ENCODE results near the gene OTOP3.

OTOP3 gene

DNA sequence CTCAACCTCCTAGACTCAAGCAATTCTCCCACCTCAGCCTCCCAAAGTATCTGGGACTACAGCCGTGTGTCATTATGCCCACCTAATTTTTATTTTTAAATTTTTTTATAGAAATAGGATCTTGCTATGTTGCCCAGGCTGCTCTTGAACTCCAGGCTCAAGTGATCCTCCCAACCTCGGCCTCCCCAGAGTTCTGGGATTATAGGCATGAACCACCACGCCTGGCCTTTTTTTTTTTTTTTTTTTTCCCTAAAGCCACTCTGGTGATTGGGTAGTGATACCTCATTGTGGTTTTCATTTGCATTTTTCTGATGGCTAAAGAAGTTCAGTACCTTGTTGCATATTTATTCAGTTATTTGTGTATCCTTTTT is 50.5 kb downstream of the OTOP3 start:
- no peak for DNase-seq (ENCODE audit: low spot score)

DNA sequence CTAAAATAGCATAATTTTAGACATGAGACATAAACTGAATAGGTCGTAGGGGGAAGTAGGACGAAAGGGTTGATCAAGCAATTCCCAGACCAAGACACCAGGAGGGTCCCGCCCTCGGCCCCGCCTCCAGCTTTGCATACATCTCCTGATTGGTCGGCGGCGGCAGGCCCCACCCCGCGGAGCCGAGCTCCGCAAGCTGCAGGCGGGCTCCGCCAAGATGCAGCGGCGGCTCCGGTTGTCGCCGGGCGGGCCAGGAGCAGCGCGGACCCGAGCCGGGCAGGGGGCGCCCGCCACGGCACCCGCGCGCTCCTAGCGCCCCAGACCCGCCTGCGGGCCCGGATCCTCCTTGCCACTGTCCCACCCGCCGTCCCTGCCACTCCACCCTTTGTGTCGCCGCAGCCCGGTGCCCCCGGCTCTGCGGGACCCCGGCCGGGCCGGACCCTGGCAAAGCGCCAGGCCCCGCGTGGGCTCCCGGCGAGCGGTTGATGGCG is 51.8 kb downstream of the OTOP3 start, which contains the start of gene CDR2L:
Gene CDR2L (plus strand): TSS at position 215 of the 491 bp plus-strand sequence. CDS start 412 bp downstream, outside the sequence.
- DNase-seq (ENCODE audit: low spot score) = peak; percentile 97

DNA sequence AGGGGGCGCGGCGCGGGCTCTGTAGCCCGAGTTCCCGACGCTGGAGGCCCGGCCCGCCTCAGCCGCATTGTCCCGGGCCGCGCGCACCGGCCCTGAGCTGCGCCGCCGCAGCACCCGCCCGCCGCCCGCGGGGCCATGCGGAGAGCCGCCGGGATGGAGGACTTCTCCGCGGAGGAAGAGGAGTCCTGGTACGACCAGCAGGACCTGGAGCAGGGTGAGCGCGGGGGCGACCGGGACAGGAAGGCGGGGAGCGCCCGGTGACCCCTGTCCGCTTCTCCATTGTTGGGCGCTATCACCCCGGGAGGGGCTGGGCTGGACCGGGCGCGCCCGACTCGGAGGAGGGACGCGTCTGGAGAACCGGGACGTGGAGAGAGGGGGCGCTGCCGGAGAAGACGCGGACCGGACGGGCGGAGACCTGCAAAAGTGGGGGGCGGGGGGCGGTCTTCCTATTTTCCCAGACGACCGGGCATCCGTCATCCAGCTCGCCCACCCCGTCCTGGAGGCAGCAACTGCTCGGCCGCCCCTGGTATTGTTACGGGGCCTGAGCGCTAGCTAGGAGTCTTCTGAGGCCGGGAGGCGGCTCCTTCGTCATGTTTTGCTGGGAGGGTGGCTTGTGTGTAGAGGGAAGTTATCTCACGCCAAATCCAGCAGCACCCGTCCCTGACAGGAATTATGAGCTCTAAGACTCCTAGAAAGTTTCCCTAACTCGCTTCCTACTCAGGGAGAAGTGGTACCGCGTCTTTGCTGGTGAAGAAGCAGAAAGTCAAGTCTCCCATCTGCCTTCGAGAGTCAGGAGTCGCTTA is 52.4 kb downstream of the OTOP3 start:
- DNase-seq (ENCODE audit: low spot score) = peak; percentile 73

- no peak for DNase-seq (ENCODE audit: low spot score)
Observed at GRCh38 chr17:74990581-74991105, 54.9 kb downstream of the OTOP3 start.

DNA sequence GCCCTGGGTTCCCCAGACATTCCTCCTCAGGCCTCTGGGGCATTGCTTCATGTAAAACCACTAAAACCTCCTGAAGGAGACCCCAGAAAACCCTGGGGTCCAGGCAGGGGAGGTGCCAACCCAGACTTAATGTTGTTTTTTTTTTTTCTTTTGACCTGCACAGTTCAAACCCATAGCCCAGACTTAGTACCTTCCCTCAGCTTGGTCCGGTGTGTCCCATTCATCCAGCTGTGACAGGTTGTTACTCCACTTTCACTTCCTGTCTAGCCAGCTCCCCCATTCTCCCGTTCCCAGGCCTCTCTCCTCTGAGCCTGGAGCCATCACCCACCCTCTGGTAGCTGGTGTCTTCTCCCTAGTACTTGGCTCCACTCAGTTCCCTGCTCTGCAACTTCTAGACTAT is 56.5 kb downstream of the OTOP3 start:
- DNase-seq (ENCODE audit: low spot score) = no peak

DNA sequence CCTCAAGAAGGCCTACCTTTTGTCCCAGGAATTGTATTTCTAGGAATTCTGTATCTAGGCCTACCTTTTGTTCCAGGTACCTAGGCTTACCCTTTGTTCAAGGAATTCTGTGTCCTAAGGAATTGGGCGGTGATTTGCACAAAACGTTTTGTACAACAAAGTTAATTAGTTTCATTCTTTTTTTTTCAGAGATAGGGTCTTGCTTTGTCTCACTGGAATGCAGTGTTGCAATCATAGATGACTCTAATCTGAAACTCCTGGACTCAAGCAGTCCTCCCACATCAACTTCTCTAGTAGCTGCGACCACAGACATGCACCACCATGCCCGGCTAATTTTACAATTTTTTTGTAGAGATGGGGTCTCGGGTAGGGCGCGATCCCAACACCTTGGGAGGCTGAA is 58.7 kb downstream of the OTOP3 start:
- DNase-seq (ENCODE audit: low spot score) = no peak

GRCh38 chr17:74995847-74996246 is 60.1 kb downstream of the OTOP3 start:
- no peak for DNase-seq (ENCODE audit: low spot score)

- DNase-seq (ENCODE audit: low spot score) = no peak
Observed at GRCh38 chr17:74998783-74999182, 63.1 kb downstream of the OTOP3 start.

DNA sequence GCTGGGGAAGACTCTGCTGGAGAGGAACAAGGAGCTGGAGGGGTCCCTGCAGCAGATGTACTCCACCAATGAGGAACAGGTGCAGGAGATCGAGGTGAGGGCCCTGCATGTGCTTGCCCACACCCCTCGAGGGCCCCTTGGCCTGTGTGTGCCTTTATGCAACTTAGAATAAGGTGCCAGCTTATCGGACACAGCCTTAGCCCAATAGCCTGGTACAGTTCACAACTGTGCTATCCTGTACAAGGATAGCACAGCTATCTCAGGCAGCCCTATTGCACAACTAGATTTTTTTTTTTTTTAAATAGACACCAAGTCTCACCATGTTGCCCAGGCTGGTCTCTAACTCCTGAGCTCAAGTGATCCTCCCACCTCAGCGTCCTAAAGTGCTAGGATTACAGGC is 63.8 kb downstream of the OTOP3 start:
- no peak for DNase-seq (ENCODE audit: low spot score)

Data from AG08395 (cell line).